ENCODE measurements around the gene SNAP91. TPM values are rescaled to one million over a fixed set of nuclear protein-coding genes. Genes with fewer than 3 reads are reported as not detected.

The SNAP91 gene
- total RNA-seq, 1 experiment from 2014 or later = 1.3 TPM

DNA sequence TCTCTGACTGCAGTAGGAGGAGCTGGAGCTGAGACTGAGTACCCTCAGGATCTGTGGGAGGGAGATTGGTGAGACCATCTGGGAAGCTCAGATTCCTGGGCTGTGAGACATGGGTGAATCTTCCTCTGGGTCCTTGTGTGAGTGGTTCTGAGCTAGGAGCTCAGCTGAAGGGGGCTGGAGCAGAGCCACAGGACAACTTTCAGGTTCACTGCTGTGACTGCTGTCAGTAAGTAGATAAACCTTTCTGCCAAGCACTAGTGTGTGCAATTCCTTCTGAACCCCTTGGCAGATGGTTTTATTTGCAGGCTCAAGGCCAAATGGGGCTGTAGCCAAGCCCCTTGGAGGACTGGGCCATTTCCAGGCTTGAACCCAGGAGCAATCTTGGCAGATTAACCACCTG, 49.6 kb upstream of the SNAP91 start:
- Histone ChIP-seq H2BK5ac (ENCODE audit: insufficient read length, low read length) (no peak overlapping the region), H3K79me1 (ENCODE audit: insufficient read depth, low read depth, low read length, poor library complexity, severe bottlenecking) (no peaks in the 10 kb centered on the region), H3K9me3 (ENCODE audit: control insufficient read depth, low read depth, low read length) (no peaks in the 10 kb centered on the region), H2BK15ac (ENCODE audit: low read depth, low read length) (no peak overlapping the region), H2AFZ (ENCODE audit: low read length) (no peak overlapping the region), H3K27ac (ENCODE audit: insufficient read length, low read depth, low read length) (no peak overlapping the region), H2BK20ac (ENCODE audit: low read depth, low read length, poor library complexity, severe bottlenecking) (no peak overlapping the region), H4K8ac (replicated peaks; ENCODE audit: insufficient read length, low read depth, low read length) (no peak overlapping the region), H3K27me3 (ENCODE audit: insufficient read depth, low read length) (no peaks in the 10 kb centered on the region), H2AK5ac (ENCODE audit: insufficient read length, low read length) (no peak overlapping the region), H4K5ac (ENCODE audit: insufficient read length, low read depth, low read length) (no peak overlapping the region), H3K79me2 (ENCODE audit: insufficient read depth, low read length) (no peaks in the 10 kb centered on the region), H3K56ac (ENCODE audit: insufficient read length, low read depth, low read length) (no peak overlapping the region), H3K18ac (ENCODE audit: insufficient read length, low read depth, low read length) (no peak overlapping the region), H3K4me2 (ENCODE audit: insufficient read depth, insufficient read length, low read length) (no peak overlapping the region), H3K23ac (ENCODE audit: insufficient read length, low read depth, low read length) (no peak overlapping the region), H3T11ph (ENCODE audit: low read length) (no peak overlapping the region), H4K91ac (ENCODE audit: insufficient read length, low read depth, low read length) (no peak overlapping the region), H2BK120ac (ENCODE audit: low read depth, low read length, poor library complexity, severe bottlenecking) (no peak overlapping the region), H3K4ac (ENCODE audit: low read depth, low read length) (no peak overlapping the region), H4K20me1 (ENCODE audit: control insufficient read depth, insufficient read depth, insufficient read length) (no peaks in the 10 kb centered on the region), H2BK12ac (ENCODE audit: insufficient read length, low read depth, low read length) (no peak overlapping the region), H3K14ac (ENCODE audit: insufficient read depth, low read length) (0 out of 2 replicates have a peak overlapping the region, but pooled peaks have one; percentile 20), H3K23me2 (ENCODE audit: insufficient read length, low read depth, low read length, poor library complexity, severe bottlenecking) (no peaks in the 10 kb centered on the region), H3K9ac (ENCODE audit: extremely low read depth, insufficient read length, low read length) (no peak overlapping the region), H3K4me1 (ENCODE audit: insufficient read depth, low read length) (no peaks in the 10 kb centered on the region)
- TF ChIP-seq, protein P1, sequence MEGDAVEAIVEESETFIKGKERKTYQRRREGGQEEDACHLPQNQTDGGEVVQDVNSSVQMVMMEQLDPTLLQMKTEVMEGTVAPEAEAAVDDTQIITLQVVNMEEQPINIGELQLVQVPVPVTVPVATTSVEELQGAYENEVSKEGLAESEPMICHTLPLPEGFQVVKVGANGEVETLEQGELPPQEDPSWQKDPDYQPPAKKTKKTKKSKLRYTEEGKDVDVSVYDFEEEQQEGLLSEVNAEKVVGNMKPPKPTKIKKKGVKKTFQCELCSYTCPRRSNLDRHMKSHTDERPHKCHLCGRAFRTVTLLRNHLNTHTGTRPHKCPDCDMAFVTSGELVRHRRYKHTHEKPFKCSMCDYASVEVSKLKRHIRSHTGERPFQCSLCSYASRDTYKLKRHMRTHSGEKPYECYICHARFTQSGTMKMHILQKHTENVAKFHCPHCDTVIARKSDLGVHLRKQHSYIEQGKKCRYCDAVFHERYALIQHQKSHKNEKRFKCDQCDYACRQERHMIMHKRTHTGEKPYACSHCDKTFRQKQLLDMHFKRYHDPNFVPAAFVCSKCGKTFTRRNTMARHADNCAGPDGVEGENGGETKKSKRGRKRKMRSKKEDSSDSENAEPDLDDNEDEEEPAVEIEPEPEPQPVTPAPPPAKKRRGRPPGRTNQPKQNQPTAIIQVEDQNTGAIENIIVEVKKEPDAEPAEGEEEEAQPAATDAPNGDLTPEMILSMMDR (conservative IDR thresholded peaks at IDR 0.05) = no peak
- Mint-ChIP-seq H3K27ac (no peak overlapping the region), H3K9me3 (peaks cover 12 to 15% of the 10 kb centered on the region in 2 experiments), H3K4me1 (no peaks in the 10 kb centered on the region), H3K27me3 (ENCODE audit: low read depth) (no peaks in the 10 kb centered on the region), H3K36me3 (ENCODE audit: insufficient read depth in 1 of 3, low read depth in 3 of 3) (peaks cover 0 to 6% (median 0%) of the 10 kb centered on the region in 3 experiments; a peak in 3 of 7 replicates), H3K4me3 (no peak overlapping the region)
- DNase-seq = no peak
